HepG2 (cell line): ENCODE results near the gene KCNIP3. TPM values are rescaled to one million over a fixed set of nuclear protein-coding genes. Genes with fewer than 3 reads are reported as not detected.

Source experiments
- ATAC-seq: fragments of 200-7000 bp; cut with Tn5 transposase; 3 replicates; pipeline ENCODE4 v1.9.1; 2020; ENCODE audit warnings: mild to moderate bottlenecking, moderate library complexity
- BruUV-seq: library from RNA; stranded (reverse); fragments of 400-500 nt; replicated peaks from 2 replicates; lab custom pipeline; 2021; lab: Mats Ljungman, UMichigan
- CTCF ChIA-PET: fragments of 300-600 bp; formaldehyde crosslinking; extraction: SDS; loops from one replicate; lab custom pipeline; 2021; ENCODE audit warnings: low total read pairs, inconsistent platforms, low intra/inter-chr PET ratio; lab: Yijun Ruan, JAX
- POLR2A ChIA-PET: fragments of 350-600 bp; sonication (Branson Sonifier 250); formaldehyde crosslinking; loops from one replicate; lab custom pipeline; 2020; ENCODE audit warnings: antibody characterized with exemption, inconsistent platforms; lab: Yijun Ruan, JAX
- DNase-seq: peaks from one replicate; pipeline ENCODE4 v3.0.0-alpha.2; 2015; ENCODE audit warnings: low spot score
- FAIRE-seq: peaks from 3 replicates; lab custom pipeline; 2011; peaks lifted over from hg19 to GRCh38; lab: Jason Lieb, UNC
- H2AFZ ChIP-seq: one replicate; pipeline ENCODE4 v1.6.1; 2011; ENCODE audit warnings: low read length, inconsistent platforms
- H3K27ac ChIP-seq: fragments of 300-600 bp; 3 replicates; pipeline ENCODE4 v1.8.0; 2011; ENCODE audit warnings: mixed run types, mild to moderate bottlenecking, mixed read lengths, low read length, inconsistent platforms; ENCODE audit not compliant: insufficient read depth; ENCODE audit errors: extremely low read length
- H3K27me3 ChIP-seq, 2 experiments: fragments of 200-600 bp in 1 of 2; 2 replicates in 1 of 2; 3 replicates in 1 of 2; pipeline versions ENCODE4 v1.6.0 to v1.8.0; 2011; ENCODE audit warnings: low read length in 2 of 2, mild to moderate bottlenecking in 2 of 2, moderate library complexity in 2 of 2, inconsistent platforms in 1 of 2; ENCODE audit not compliant: insufficient read depth in 2 of 2, control insufficient read depth in 1 of 2
- H3K36me3 ChIP-seq, 2 experiments: fragments of 200-600 bp in 1 of 2; replicated peaks in 1 of 2; 2 replicates in 1 of 2; 3 replicates in 1 of 2; pipeline versions ENCODE4 v1.5.1 to v1.8.0; 2011; ENCODE audit warnings: low read length in 2 of 2, inconsistent platforms in 1 of 2; ENCODE audit not compliant: insufficient read depth in 2 of 2, control insufficient read depth in 1 of 2
- H3K4me1 ChIP-seq: 2 replicates; pipeline ENCODE4 v1.5.1; 2012; ENCODE audit warnings: low read length, inconsistent platforms; ENCODE audit not compliant: insufficient read depth
- H3K4me2 ChIP-seq: 2 replicates; pipeline ENCODE4 v1.6.0; 2011; ENCODE audit warnings: low read depth, low read length, inconsistent platforms
- H3K4me3 ChIP-seq, 3 experiments: fragments of 200-600 bp in 1 of 3; sonication (generic), shearing (Covaris generic) in 1 of 3; replicated peaks in 1 of 3; 2 replicates each; pipeline ENCODE4 v1.5.1; 2011 to 2016; ENCODE audit warnings: low read length in 3 of 3, inconsistent platforms in 2 of 3, low read depth in 2 of 3, mild to moderate bottlenecking in 2 of 3, control low read depth in 1 of 3, mixed read lengths in 1 of 3; ENCODE audit not compliant: insufficient read depth in 1 of 3
- H3K79me2 ChIP-seq: one replicate; pipeline ENCODE4 v1.6.1; 2011; ENCODE audit warnings: low read length, inconsistent platforms; ENCODE audit not compliant: insufficient read depth
- H3K9ac ChIP-seq: 2 replicates; pipeline ENCODE4 v1.6.0; 2011; ENCODE audit warnings: mild to moderate bottlenecking, low read depth, low read length, inconsistent platforms; ENCODE audit not compliant: insufficient read depth
- H3K9me3 ChIP-seq: 2 replicates; pipeline ENCODE4 v1.5.1; 2012; ENCODE audit warnings: mild to moderate bottlenecking, low read length
- H4K20me1 ChIP-seq: 2 replicates; pipeline ENCODE4 v1.6.0; 2011; ENCODE audit warnings: inconsistent platforms, mild to moderate bottlenecking, low read length, moderate library complexity; ENCODE audit not compliant: insufficient read depth
- CEBPB ChIP-seq: IDR thresholded peaks from 2 replicates; pipeline ENCODE4 v1.6.1; 2011; ENCODE audit warnings: low read depth, low read length, improper control_type of control experiment, borderline replicate concordance
- CEBPG ChIP-seq: IDR thresholded peaks from 2 replicates; pipeline ENCODE4 v1.6.1; 2016
- DNMT1 ChIP-seq: sonication (generic); formaldehyde crosslinking; IDR thresholded peaks from 2 replicates; pipeline ENCODE4 v1.5.1; 2020; ENCODE audit warnings: mild to moderate bottlenecking, missing genetic modification reagents
- EEA1 ChIP-seq: sonication (generic); formaldehyde crosslinking; IDR thresholded peaks from 2 replicates; pipeline ENCODE4 v1.5.1; 2020; ENCODE audit warnings: mild to moderate bottlenecking, missing genetic modification reagents, borderline replicate concordance
- FOXK1 ChIP-seq: sonication (generic); formaldehyde crosslinking; IDR thresholded peaks from 2 replicates; pipeline ENCODE4 v1.4.0; 2020; ENCODE audit warnings: low read depth, missing genetic modification reagents, borderline replicate concordance
- HDAC6 ChIP-seq: fragments of 200-600 bp; sonication (generic); IDR thresholded peaks from 2 replicates; pipeline ENCODE4 v1.7.0; 2017; ENCODE audit warnings: mild to moderate bottlenecking, antibody characterized with exemption, low read length, low read depth
- HMG20B ChIP-seq: conservative IDR thresholded peaks from 2 replicates; pipeline ENCODE4 v1.6.1; 2016; ENCODE audit warnings: missing genetic modification reagents, missing compliant biosample characterization
- JUND ChIP-seq: sonication (generic); formaldehyde crosslinking; IDR thresholded peaks from 2 replicates; pipeline ENCODE4 v1.8.0; 2022; ENCODE audit warnings: mild to moderate bottlenecking, missing genetic modification reagents
- KLF15 ChIP-seq: sonication (generic); formaldehyde crosslinking; IDR thresholded peaks from 2 replicates; pipeline ENCODE4 v1.8.1; 2023; ENCODE audit warnings: borderline replicate concordance, mild to moderate bottlenecking, inconsistent platforms, missing genetic modification reagents, mixed read lengths
- MAFF ChIP-seq: IDR thresholded peaks from 2 replicates; pipeline ENCODE4 v1.6.1; 2011; ENCODE audit warnings: low read depth, low read length, improper control_type of control experiment
- MEIS1 ChIP-seq: sonication (generic); formaldehyde crosslinking; IDR thresholded peaks from 2 replicates; pipeline ENCODE4 v1.9.0; 2021; ENCODE audit warnings: mild to moderate bottlenecking, missing genetic modification reagents, moderate library complexity, borderline replicate concordance
- RBAK ChIP-seq: sonication (generic); formaldehyde crosslinking; IDR thresholded peaks from 2 replicates; pipeline ENCODE4 v1.5.1; 2020; ENCODE audit warnings: mild to moderate bottlenecking, missing genetic modification reagents
- XRCC5 ChIP-seq: fragments of 200-400 bp; formaldehyde crosslinking; optimal IDR thresholded peaks from 2 replicates; pipeline ENCODE3; 2017; ENCODE audit warnings: mild to moderate bottlenecking, low read length
- ZNF160 ChIP-seq: sonication (generic); formaldehyde crosslinking; IDR thresholded peaks from 2 replicates; pipeline ENCODE4 v1.8.0; 2022; ENCODE audit warnings: mild to moderate bottlenecking, inconsistent platforms, missing genetic modification reagents
- ZNF20 ChIP-seq: sonication (generic); formaldehyde crosslinking; IDR thresholded peaks from 2 replicates; pipeline ENCODE4 v1.4.0; 2020; ENCODE audit warnings: mild to moderate bottlenecking, moderate library complexity, missing genetic modification reagents
- ZNF354B ChIP-seq: sonication (generic); formaldehyde crosslinking; IDR thresholded peaks from 2 replicates; pipeline ENCODE4 v1.8.0; 2022; ENCODE audit warnings: mild to moderate bottlenecking, missing genetic modification reagents
- ZNF782 ChIP-seq: sonication (generic); formaldehyde crosslinking; IDR thresholded peaks from 2 replicates; pipeline ENCODE4 v1.4.0; 2020; ENCODE audit warnings: missing genetic modification reagents, mild to moderate bottlenecking, borderline replicate concordance
- ZSCAN25 ChIP-seq: sonication (generic); formaldehyde crosslinking; IDR thresholded peaks from 2 replicates; pipeline ENCODE4 v1.8.0; 2022; ENCODE audit warnings: mild to moderate bottlenecking, missing genetic modification reagents
- WGBS: methylation state at CpG from one replicate; pipeline ENCODE4 v1.1.6; 2017; ENCODE audit warnings: low lambda C conversion rate; 5-methylcytosine and 5-hydroxymethylcytosine counted together
- in situ Hi-C: cut with HindIII; loops from 2 replicates; pipeline ENCODE4 v1.10.0; 2017; ENCODE audit warnings: low pct_unique_long_range_greater_than_20kb; ENCODE audit not compliant: extremely low pct_ligation_motif_present
- intact Hi-C: fragments of 100-400 bp; cut with micrococcal nuclease; formaldehyde crosslinking; loops from one replicate; pipeline ENCODE4 v1.10.0; 2022; ENCODE audit not compliant: unreplicated experiment
- polyA plus RNA-seq, 8 experiments: library from polyadenylated mRNA; depleted of rRNA in 3 of 8; stranded (reverse) in 7 of 8; unstranded in 1 of 8; fragments of >200 nt; fragmentation: Illumina TruSeq in 4 of 8; extraction: Trizol in 4 of 8; gene quantifications; 2 replicates each; pipeline versions ENCODE4 v1.2.1 to v1.2.3, GENCODE V29; 2011 to 2016; ENCODE audit warnings: low read depth in 4 of 8, missing spikeins in 1 of 8, mixed read lengths in 1 of 8; ENCODE audit not compliant: insufficient read depth in 1 of 8
- total RNA-seq, 5 experiments: library from RNA; depleted of rRNA; stranded (reverse); fragments of >200 nt; fragmentation: Illumina TruSeq; extraction: Trizol; gene quantifications; 2 replicates each; pipeline ENCODE4 v1.2.3, GENCODE V29; 2016; ENCODE audit warnings: low read depth in 1 of 5
- TF ChIP-seq, protein P1 (sequence below): sonication (generic); formaldehyde crosslinking; IDR thresholded peaks from 2 replicates; pipeline ENCODE4 v1.8.0; 2022; ENCODE audit warnings: missing genetic modification reagents, mild to moderate bottlenecking, inconsistent platforms, borderline replicate concordance
- TF ChIP-seq, protein P2 (sequence below): sonication (generic); formaldehyde crosslinking; IDR thresholded peaks from 2 replicates; pipeline ENCODE4 v1.4.0; 2020; ENCODE audit warnings: missing genetic modification reagents
- TF ChIP-seq, protein P3 (sequence below): sonication (generic); formaldehyde crosslinking; IDR thresholded peaks from 2 replicates; pipeline ENCODE4 v1.9.0; 2021; ENCODE audit warnings: missing genetic modification reagents, mild to moderate bottlenecking, borderline replicate concordance

KCNIP3 gene
- total and polyA plus RNA-seq, 2 of the 13 experiments (the other 11 are each of a cell fraction or from before 2014, with no cell fraction given): not detected

DNA sequence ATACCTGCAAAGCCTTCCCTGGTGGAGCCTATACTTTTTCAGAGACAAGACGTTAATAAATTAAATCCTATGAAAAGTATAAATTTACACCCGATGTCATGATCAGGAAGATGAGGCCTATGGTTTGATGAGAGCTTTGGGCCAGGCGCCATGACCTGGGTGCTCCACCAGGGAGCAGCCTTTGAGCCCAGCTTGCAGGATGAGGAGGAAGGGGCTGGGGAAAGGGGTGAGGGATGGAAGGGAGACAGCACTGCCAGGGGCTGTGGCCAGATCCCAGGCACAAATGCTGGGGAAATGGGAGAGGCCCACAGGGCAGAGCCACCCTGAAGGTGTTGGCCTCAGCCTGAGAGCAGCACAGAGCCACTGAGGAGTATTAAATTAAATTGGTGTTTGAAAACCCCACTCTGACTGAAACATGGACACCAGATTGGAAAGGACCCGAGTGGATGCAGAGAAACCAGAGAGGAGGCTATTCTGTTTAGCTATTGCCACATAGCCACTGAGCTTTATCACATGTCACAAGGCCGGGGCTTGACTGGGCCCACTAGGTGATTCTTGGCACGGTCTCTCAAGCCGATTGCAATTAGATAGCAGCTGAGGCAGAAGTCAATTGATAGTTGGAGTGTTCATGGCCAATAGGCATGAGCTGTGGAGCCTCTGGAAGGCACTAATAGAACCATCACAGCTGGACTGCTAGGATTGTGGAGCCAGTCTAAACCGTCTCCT lies 95.7 kb downstream of the KCNIP3 start:
- peak; percentile 52 for FAIRE-seq
- intact Hi-C loops: no loop called here
- ATAC-seq: no peak
- DNase-seq: no peak
- no TSS peak for BruUV-seq
- ChIA-PET POLR2A (interaction anchor here (7.7 kb wide), 1 partner anchor 10 kb away, joined by 110 read pairs; the partner anchor contains the start of gene FAHD2A), CTCF (interaction anchor here (0.9 kb wide), 1 partner anchor 10 kb away, joined by 3 read pairs; the partner anchor contains the start of gene FAHD2A)
- H3K27me3 ChIP-seq: no peaks in the 10 kb centered on the region
- peaks cover 44% of the 10 kb centered on the region for H3K4me1 ChIP-seq
- 32% methylated on average over 8 of the region's 8 CpGs for WGBS
- no peak overlapping the region for H3K9ac ChIP-seq
- H3K4me2 ChIP-seq: peak overlapping the region; percentile 79; the same call in 1 of the 2 replicates
- H3K4me3 ChIP-seq: no peak overlapping the region
- H3K9me3 ChIP-seq: no peaks in the 10 kb centered on the region
- in situ Hi-C loops: no loop called here
- H4K20me1 ChIP-seq: no peaks in the 10 kb centered on the region
- no peak overlapping the region for H2AFZ ChIP-seq
- no peaks in the 10 kb centered on the region for H3K79me2 ChIP-seq
- H3K36me3 ChIP-seq: no peaks in the 10 kb centered on the region
- H3K27ac ChIP-seq: no peak overlapping the region
- TF ChIP-seq DNMT1 (no peak), FOXK1 (CRISPR knock-in tag) (no peak), CEBPG (peak; percentile 49; the same call in 1 of the 2 replicates), ZNF354B (CRISPR knock-in tag) (no peak), KLF15 (no peak), MEIS1 (CRISPR knock-in tag) (no peak), HMG20B (CRISPR knock-in tag) (no peak), CEBPB (peak; percentile 92), ZNF160 (no peak), XRCC5 (peak; percentile 22), ZNF782 (CRISPR knock-in tag) (no peak), RBAK (no peak), HDAC6 (no peak), JUND (CRISPR knock-in tag) (0 out of 2 replicates have a peak, but pooled peaks have one; percentile 12), MAFF (no peak), EEA1 (CRISPR knock-in tag) (0 out of 2 replicates have a peak, but pooled peaks have one; percentile 39), ZSCAN25 (no peak), ZNF20 (CRISPR knock-in tag) (no peak)
- TF ChIP-seq, protein P1, sequence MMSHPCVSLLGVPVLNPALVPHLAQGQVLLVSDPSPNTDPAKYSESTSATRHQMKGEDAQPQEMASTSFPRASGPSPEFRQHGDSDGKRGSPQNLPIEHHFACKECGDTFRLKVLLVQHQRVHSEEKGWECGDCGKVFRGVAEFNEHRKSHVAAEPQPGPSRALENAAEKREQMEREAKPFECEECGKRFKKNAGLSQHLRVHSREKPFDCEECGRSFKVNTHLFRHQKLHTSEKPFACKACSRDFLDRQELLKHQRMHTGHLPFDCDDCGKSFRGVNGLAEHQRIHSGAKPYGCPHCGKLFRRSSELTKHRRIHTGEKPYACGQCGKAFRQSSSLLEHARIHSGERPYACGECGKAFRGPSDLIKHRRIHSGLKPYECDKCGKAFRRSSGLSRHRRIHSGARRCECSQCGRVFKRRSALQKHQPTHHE: no peak
- TF ChIP-seq, protein P2, sequence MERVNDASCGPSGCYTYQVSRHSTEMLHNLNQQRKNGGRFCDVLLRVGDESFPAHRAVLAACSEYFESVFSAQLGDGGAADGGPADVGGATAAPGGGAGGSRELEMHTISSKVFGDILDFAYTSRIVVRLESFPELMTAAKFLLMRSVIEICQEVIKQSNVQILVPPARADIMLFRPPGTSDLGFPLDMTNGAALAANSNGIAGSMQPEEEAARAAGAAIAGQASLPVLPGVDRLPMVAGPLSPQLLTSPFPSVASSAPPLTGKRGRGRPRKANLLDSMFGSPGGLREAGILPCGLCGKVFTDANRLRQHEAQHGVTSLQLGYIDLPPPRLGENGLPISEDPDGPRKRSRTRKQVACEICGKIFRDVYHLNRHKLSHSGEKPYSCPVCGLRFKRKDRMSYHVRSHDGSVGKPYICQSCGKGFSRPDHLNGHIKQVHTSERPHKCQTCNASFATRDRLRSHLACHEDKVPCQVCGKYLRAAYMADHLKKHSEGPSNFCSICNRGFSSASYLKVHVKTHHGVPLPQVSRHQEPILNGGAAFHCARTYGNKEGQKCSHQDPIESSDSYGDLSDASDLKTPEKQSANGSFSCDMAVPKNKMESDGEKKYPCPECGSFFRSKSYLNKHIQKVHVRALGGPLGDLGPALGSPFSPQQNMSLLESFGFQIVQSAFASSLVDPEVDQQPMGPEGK (CRISPR knock-in tag): 0 out of 2 replicates have a peak, but pooled peaks have one; percentile 18
- TF ChIP-seq, protein P3, sequence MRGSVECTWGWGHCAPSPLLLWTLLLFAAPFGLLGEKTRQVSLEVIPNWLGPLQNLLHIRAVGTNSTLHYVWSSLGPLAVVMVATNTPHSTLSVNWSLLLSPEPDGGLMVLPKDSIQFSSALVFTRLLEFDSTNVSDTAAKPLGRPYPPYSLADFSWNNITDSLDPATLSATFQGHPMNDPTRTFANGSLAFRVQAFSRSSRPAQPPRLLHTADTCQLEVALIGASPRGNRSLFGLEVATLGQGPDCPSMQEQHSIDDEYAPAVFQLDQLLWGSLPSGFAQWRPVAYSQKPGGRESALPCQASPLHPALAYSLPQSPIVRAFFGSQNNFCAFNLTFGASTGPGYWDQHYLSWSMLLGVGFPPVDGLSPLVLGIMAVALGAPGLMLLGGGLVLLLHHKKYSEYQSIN (CRISPR knock-in tag): no peak
